ENCODE results near the gene KIAA0753.

KIAA0753 gene

DNA sequence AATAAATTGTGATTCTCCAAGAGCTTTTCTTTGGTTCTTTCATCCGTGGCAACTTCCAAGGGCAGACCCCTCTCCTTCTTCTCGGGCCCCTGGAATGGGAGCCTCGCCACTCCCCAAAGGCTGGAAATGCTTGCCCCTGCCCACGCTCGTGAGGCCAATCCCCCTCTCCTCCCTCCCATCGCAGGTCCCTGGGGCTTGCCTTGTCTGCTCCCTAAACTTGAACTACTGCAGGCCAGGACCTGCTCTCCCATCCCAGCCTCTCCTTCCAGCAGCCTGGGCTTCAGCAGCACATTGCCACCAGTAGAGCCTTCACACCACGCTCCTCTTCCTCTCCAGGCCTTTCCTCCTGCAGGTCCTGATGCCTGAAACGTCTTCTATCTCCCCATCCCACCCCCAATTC lies 95.2 kb downstream of the KIAA0753 start:
- DNase-seq, result no peak

DNA sequence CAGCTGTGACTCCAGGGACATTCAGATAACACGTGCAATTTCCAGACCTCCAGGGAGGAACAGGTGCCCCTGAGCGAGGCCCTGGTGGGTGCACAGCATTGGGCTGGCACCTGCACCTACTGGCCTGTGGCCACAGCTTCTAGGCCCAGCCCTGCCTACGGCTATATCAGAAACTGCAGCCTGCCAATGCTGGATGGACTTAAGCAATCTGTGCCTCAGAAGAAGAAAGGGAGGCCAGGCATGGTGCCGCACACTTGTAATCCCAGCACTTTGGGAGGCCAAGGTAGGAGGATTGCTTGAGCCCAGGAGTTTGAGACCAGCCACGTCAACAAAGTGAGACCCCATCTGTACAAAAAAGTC lies 96.5 kb downstream of the KIAA0753 start:
- DNase-seq, result no peak

DNA sequence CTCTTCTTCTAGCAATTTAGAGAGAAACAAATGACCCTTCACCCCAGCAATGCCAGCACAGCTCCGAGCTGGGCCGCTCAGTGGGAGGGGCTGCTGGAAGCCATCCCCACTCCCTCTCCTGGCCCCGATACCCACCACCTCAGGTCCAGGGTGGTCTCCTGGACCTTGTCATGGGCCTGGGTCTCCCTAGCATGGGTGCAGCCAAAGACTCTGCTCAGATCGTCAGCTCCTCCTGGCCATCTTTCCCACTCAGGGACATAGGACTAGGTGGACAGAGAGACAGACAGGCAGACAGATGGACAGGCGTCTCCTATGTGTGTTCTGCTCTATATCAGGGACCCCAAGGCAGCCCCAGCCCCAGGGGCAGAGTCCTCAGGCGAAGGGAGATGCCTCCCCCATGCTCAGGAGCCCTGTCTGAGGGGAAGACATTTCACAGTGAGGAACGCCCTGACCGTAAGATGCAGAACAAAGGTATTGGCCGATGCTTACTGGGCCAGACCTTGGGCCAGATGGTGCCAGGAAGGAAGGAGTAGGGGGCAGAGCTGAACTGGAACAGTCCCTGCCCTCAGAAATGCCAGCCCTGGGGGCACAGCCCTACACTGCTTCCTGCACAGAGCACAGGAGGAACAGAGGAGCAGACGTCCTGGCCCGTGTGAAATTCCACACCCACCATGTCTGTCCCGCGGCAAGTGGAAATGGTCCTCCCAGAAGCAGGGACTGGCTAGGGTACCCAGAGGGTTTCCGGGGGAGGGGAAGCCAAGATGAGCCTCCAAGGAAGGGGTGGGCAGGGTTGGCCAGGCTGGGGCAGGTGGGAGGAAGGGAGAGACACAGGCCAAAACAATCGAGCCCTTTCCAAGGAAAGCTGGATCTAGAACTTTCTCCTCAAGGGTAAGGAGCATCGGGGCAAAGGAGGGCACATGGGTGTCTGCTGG lies 97.2 kb downstream of the KIAA0753 start:
- DNase-seq, result no peak

DNA sequence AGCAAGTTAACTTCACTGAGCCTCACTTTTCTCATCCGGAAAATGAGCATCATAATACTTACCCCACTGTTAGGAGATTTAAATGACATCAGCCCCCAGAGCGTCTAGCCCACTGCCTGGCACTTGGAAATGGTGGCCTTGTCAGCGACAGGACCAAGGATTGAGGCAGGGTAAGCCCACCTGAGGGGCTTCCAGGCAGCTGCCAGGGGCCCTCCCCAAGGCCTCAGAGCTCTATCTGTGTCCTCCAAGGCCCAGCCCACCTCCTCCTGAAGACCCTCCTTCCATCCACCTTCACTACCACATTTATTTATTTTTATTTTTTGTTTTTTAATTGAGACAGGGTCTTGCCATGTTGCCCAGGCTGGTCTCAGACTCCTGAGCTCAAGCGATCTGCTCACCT lies 97.9 kb downstream of the KIAA0753 start:
- no peak for DNase-seq

DNA sequence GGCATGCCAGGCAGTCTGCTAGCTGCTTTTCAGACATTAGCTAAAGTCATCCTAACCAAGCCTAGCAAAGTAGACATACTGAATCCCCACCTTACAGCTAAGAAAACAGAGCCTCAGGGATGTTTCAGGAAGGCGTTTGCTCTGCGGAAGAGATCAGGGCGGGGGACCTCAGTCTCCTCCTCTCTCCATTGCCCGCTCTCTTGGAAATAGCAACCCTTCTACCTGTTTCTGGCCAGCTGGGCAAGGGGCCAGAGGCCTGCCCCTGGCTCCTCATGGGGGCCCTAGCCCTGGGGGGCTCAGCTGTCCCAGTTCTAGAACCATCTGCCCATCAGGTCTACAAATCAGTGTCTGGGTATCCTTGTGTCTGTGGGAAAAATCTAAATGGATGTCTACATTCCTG lies 98.6 kb downstream of the KIAA0753 start:
- DNase-seq, result no peak

DNA sequence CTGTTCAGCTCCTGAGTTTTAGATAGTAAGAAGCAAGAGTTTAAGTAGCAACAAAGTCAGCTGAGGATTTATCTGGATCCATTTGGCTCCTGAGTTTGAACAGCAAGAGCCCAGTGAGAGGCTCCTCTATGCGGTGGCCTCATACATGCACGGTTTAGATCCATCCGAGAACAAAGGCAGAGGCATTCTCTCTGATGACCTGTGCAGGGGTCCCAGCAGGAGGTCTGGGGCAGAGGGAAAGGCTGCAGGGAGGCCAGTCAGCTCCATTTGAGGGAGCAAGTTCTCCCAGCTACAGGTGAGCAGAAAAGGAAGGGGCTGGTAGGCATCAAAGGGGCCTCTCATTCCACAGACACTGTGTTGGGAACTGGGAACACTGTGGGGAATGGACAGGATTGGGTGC lies 100.6 kb downstream of the KIAA0753 start:
- no peak for DNase-seq

DNA sequence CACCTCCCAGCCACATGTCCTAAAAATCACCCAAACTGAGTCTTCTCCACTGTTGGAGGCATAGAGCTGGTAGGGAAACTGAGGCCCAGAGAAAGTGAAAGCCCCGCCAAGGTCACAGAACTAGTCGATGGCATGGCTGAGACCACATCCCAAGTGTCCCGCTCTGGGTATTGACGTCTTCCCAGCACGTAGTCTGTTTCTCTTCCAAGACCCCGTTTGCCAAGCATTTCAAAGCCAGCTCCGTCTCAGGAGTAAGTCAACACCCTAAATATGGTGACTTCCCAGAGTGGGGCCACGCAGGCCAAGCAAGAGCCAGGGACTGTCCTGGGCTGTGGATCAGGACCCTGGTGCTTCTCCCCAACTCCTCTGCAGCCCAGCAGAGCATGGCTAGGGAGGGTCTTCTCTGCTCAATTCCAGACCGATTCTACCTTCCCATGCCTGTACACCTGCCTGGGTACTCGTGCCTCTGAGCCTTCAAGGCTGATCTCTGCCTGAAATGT lies 103.9 kb downstream of the KIAA0753 start:
- no peak for DNase-seq

DNA sequence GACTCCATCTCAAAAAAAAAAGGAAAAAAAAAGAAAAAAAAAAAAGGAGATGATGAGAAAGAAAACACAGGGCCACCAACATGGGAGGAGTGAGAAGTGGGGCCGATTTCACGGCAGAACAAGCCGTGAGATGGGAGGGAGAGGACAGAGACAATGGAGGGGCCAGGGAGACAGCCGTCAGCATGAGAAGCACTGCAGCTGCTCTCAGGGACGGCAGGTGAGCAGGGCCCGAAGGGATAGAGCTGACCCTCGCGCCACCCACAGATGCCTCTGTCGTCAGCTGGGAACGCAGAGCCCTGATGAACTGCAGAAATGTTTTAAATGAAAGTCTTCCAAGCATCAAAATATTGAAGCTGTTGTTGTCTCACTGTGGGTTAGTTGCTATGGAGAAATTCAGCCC lies 104.5 kb downstream of the KIAA0753 start:
- no peak for DNase-seq

DNA sequence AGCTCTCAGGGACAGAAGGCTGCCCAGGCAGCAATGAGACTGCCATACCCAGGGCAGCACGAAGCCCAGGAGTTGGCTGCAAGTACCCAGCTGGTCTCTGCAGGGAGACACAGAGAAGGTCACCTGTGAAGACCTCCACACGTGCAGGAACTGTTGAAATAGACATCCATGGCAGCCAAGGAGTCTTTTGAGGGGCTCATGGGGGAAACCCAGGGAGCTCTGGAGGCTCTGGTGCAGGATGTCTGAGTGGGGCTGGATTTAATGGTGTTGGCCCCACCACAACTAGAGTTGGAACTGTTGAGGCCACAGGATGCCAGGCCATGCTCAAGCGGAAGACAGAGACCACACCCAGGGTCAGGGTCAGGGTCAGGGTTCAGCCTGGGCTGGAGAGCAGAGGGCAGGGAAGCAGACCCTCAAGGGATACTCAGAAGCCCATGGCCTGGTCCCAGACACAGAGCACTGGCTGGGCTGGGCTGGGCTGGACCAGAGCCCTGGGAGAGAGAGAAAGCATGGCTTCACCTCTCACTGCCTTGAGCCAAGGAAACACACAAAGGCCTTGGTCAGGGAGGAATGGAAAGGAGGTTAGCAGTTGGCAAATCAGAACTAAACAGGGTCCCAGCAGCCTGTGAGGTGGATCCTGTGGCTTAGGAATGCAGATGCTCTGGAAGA lies 105.5 kb downstream of the KIAA0753 start:
- DNase-seq, result no peak

DNA sequence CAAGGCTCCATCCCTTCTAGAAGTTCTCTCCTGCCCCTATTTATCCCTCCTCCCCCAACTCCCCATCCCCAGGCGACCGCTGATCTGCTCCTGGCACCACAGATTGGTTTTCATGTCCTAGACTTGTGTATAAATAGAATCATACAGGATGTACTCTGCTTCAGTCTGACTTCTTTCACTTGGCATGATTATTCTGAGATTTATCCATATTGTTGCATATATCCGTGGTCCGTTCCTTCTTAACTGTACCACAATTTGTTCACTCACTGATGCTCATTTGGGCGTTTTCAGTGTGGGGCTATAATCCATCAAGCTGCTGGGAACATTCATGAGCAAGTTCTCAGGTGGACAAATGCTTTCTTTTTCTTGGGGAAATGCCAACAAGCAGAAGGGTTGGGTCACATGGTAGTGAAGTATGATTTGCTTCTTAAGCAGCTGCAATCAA lies 108.0 kb downstream of the KIAA0753 start:
- no peak for DNase-seq

DNA sequence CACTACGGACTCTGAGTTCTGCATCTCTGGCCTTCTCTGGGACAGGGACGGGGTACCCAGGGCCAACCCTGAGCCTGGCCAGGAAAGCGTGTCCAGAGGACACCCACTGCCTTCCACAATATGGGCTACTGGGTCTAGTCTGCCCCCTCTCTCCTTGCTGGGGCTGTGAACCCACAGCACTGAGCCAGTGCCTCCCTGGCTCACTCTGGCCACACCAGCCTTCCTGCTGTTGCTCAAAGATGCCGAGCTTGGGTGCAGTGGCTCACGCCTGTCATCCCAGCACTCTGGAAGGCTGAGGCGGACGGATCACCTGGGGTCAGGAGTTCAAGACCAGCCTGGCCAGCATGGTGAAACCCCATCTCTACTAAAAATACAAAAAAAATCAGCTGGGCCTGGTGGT lies 108.9 kb downstream of the KIAA0753 start:
- DNase-seq, result no peak

DNA sequence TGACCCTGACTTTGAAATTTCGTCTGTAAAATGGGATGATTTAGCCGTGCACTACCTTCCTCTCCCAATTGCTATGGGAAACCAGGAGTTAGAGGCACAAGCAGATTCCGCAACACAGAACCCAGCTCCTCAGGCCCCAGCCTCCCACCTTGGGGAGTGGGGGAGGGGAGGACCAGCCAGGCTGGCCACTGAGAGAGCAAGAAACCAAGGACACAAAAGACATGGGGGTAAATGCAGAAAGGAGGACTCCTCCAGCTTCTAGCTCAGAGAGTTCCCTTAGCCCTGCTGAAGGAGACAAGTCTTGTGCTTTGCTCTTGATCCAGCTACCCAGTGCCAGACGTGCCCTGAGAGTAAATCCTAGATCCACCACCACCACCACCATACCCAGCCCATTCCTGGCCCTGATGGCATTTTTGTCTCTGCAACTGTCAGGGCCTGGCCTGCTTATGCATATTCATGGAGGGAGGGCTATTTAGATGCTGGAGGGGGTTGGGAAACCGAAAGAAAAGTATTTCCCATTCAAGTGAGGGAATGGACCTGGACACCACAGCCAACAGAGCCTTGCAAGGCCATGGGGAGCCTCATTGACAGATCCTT lies 110.1 kb downstream of the KIAA0753 start:
- no peak for DNase-seq

DNA sequence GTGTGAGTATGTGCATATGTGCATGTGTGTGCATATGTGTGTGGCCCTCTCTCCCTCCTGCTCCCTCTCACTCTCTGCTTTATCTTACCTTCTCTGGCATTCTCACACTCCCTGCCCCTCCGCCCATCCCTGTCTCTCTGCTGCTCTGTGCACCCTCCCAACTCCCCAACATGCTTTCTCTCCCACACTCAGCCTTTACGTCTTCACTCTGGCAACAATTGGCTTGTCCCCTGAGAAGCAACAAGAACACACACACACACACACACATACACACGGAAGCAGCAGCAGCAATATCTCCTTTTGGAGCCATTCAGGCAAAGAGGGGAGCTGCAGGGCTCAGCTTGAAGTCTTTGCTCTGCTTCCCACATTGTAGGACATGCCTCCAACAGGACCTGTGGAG lies 112.0 kb downstream of the KIAA0753 start:
- DNase-seq, result no peak
